Mucosa of descending colon (tissue), 3 donors: ENCODE results near the gene NPAS3. TPM values are rescaled to one million over a fixed set of nuclear protein-coding genes. Genes with fewer than 3 reads are reported as not detected.

ENCODE experiments used
- ATAC-seq: fragments of 200-7000 bp; cut with Tn5 transposase; one replicate; pipeline ENCODE4 v1.9.1; 2020; ENCODE audit warnings: mild to moderate bottlenecking, moderate library complexity
- DNase-seq, 3 donors: peaks; one replicate each; pipeline ENCODE4 v3.0.0-alpha.2; 2020
- H3K36me3 ChIP-seq: fragments of 200-600 bp; one replicate; pipeline ENCODE4 v1.8.0; 2021; ENCODE audit warnings: low read depth, mild to moderate bottlenecking
- H3K4me1 ChIP-seq: fragments of 200-600 bp; one replicate; pipeline ENCODE4 v1.8.0; 2021; ENCODE audit warnings: low read depth, mild to moderate bottlenecking
- H3K4me3 ChIP-seq: fragments of 200-600 bp; one replicate; pipeline ENCODE4 v1.8.0; 2021; ENCODE audit warnings: mild to moderate bottlenecking
- H3K9me3 ChIP-seq: fragments of 200-600 bp; one replicate; pipeline ENCODE4 v1.8.0; 2021; ENCODE audit warnings: mild to moderate bottlenecking
- CTCF ChIP-seq: fragments of 200-600 bp; IDR thresholded peaks from one replicate; pipeline ENCODE4 v1.8.0; 2022; ENCODE audit warnings: antibody characterized with exemption, mild to moderate bottlenecking
- intact Hi-C, 2 donors: fragments of 100-400 bp; cut with DNase I in 1 of 2; cut with micrococcal nuclease in 1 of 2; formaldehyde crosslinking; loops; one replicate each; pipeline versions ENCODE4 v1.11.0 to v1.11.1; 2022; cut with DNase I, micrococcal nuclease
- total RNA-seq, 3 donors: library from RNA; stranded (reverse); fragmentation: NEBNext Ultra II Directional in 2 of 3; extraction: Animal tissue kit (Norgen Biotek cat#: 25700) in 2 of 3; gene quantifications; one replicate each; pipeline versions ENCODE4 v1.2.1 to v1.2.4, GENCODE V29; 2021 to 2023
- donor health status: DM: no; HTN: no; CAD: no; lungs with moderate emphysema.
- donor health status: DM: no; HTN: no; CAD: no.
- donor health status: DM: no; HTN: yes; CAD: no.

Gene NPAS3
- total RNA-seq, 3 donors from 2014 or later: 0.65 to 9.7 (median 2.0) TPM

DNA sequence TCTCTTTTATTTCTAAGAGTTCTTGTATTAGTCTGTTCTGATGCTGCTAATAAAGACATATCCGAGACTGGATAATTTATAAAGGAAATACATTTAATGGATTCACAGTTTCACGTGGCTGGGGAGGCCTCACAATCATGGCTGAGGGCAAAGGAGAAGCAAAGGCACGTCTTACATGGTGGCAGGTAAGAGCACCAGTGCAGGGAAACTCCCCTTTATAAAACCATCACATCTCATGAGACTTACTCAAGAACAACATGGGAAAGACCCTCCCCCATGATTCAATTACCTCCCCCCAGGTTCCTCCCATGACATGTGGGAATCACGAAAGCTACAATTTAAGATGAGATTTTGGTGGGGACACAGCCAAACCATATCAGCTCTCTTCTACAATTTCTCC is 503.0 kb downstream of the NPAS3 start:
- intact Hi-C loops: no loop called here
- no peak for ATAC-seq
- Histone ChIP-seq H3K36me3 (no peaks in the 10 kb centered on the region), H3K9me3 (no peaks in the 10 kb centered on the region), H3K4me3 (no peak overlapping the region), H3K4me1 (no peaks in the 10 kb centered on the region)
- DNase-seq: no peak
- no peak for TF ChIP-seq CTCF

DNA sequence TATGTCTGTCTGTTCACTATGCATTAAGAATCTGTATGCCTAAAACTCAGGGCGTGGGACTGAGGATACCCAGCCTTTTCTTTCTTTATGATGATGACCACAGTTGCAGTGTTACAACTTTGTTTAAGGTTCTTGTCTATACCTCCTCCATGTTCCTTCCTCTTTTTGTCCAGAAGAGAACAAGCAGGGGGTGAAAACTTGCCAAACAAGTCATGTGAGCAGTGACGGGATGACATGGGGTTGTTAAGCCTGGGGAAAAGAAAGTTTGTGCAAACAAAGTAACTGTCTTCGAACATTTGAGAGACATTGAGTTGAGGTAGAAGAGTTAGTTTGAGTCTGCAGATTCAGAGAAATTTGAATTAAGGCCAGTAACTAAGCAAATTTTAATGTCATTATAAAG is 505.5 kb downstream of the NPAS3 start:
- Histone ChIP-seq H3K4me3 (no peak overlapping the region), H3K4me1 (no peaks in the 10 kb centered on the region), H3K9me3 (no peaks in the 10 kb centered on the region), H3K36me3 (no peaks in the 10 kb centered on the region)
- ATAC-seq: no peak
- intact Hi-C loops: no loop called here
- TF ChIP-seq CTCF: no peak
- DNase-seq: no peak

DNA sequence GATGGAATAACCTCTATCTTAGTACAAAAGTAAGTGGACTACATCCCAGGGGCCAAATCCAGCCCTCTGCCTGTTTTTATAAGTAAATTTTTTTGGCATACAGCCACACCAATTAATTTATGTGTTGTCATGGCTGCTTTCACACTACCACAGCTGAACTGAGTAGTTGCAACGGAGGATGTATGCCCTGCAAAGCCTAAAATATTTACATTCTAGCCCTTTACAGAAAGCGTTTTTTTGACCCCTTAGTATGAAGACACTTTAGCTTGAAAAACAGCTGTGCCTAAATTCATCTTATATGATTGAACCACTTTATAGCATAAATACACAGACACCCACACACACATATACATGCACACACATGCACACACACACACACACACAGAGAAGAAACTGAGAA is 510.6 kb downstream of the NPAS3 start:
- ATAC-seq: no peak
- DNase-seq: no peak
- no peaks in the 10 kb centered on the region for H3K9me3 ChIP-seq
- H3K4me1 ChIP-seq: peaks cover 11% of the 10 kb centered on the region
- H3K36me3 ChIP-seq: no peaks in the 10 kb centered on the region
- intact Hi-C loops: no loop called here
- H3K4me3 ChIP-seq: no peak overlapping the region
- TF ChIP-seq CTCF: no peak

DNA sequence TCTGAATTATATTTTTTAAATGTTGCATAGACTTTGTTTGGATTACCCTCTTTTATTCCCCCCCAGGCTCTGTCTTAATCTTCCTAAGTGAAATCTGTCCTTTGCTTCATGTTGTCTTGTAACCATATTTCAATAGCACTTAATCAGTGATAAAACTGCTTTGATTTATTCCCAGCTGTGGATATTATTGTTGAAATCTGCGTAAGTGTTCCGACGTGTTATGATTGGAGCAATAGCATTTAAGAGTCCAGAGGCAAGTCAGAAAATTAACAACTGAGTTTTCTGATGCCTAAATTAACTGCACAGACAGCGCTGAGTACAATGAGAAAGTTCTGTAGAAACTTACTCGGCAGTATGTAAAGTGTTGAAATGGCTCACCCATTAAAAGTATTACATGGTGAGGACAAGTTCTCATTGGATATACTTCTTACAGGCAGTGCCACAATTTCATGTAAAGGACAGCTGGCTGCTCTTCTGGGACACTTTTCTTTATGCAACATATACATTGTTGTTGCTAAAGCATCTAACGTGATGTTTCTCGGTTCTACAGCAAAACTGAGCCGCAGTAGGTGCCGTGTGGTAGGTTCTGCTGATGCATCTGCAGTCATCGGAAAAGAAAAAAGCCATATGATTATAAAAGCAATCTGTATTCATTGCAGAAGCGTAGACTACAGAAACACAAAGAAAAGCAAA is 511.2 kb downstream of the NPAS3 start:
- no peaks in the 10 kb centered on the region for H3K9me3 ChIP-seq
- intact Hi-C loops: no loop called here
- H3K4me1 ChIP-seq: peaks cover 14% of the 10 kb centered on the region
- ATAC-seq: no peak
- no peak overlapping the region for H3K4me3 ChIP-seq
- no peaks in the 10 kb centered on the region for H3K36me3 ChIP-seq
- no peak for DNase-seq
- no peak for TF ChIP-seq CTCF

DNA sequence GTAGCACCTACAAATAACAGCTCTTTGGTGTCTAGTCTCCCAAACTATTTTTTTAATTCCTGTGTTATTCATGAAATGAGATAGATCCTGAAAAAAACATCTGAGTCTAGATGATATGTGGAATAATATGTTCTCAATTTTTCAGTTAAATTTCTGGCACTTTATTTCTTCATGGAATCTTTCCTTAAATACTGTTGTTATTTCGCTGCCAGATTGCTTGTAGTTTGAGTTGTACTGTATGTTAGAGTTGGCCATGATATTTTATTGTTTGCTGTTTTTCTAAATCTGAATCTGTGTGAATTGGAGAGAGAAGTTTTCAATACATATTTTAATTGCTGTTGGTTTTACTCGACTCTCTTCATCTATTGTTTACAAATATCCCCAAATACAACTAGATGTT is 511.7 kb downstream of the NPAS3 start:
- no peak overlapping the region for H3K4me3 ChIP-seq
- DNase-seq: no peak
- no peaks in the 10 kb centered on the region for H3K36me3 ChIP-seq
- peaks cover 15% of the 10 kb centered on the region for H3K4me1 ChIP-seq
- TF ChIP-seq CTCF: no peak
- ATAC-seq: no peak
- no peaks in the 10 kb centered on the region for H3K9me3 ChIP-seq
- intact Hi-C loops: no loop called here

GRCh38 chr14:33451211-33451610 is 512.5 kb downstream of the NPAS3 start:
- no peak for ATAC-seq
- Histone ChIP-seq H3K9me3 (no peaks in the 10 kb centered on the region), H3K4me3 (no peak overlapping the region), H3K36me3 (no peaks in the 10 kb centered on the region), H3K4me1 (peaks cover 15% of the 10 kb centered on the region)
- no peak for DNase-seq
- intact Hi-C loops: no loop called here
- no peak for TF ChIP-seq CTCF
